DMS79 (cell line): Measurements from ENCODE around the gene TRAP1.
"Not testable (repeated sequence)": the region's sequence is repeated elsewhere in the genome, so short reads cannot be mapped to it uniquely, and the experiment has no call there.

ENCODE experiments used
- DNase-seq: peaks from one replicate; lab custom pipeline; 2025; lab: John Stamatoyannopoulos, UW

The TRAP1 gene

GRCh38 chr16:3736116-3736515 is 18.8 kb upstream of the TRAP1 start:
- no peak for DNase-seq

GRCh38 chr16:3735541-3735940 is 18.2 kb upstream of the TRAP1 start:
- no peak for DNase-seq

GRCh38 chr16:3734758-3735221 is 17.5 kb upstream of the TRAP1 start:
- no peak for DNase-seq

DNA sequence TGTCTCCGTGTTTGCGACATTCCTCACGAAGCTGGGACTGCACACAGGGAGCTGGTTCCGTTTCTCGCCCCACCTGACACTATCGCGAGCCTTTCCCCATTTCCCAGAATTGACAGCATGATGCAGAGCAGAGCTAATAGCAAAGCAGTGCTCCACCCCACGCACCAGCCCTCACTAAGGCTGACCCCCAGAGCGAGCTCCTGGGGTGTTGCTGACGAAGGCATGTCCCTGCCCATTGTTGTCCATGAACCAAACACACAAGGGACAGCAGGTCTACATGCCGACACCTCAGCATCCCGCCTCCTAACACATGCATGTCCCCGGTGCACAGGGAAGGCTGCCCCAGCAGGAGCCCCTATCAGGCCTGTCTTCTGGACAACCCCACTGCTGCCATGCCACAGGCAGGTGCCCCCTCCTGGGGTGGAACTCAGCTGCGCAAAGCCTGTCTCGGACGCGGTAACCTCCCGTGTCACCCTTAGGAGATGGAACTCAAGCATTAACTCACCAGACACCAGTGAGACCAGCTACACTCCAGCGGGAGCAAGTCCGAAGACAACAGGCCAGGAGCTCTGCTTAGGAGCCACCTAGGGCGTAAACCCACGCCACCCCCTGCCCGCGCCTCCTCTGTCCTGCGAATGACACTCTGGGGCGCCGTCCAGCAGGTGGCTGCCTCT is 16.9 kb upstream of the TRAP1 start:
- DNase-seq, result no peak

DNA sequence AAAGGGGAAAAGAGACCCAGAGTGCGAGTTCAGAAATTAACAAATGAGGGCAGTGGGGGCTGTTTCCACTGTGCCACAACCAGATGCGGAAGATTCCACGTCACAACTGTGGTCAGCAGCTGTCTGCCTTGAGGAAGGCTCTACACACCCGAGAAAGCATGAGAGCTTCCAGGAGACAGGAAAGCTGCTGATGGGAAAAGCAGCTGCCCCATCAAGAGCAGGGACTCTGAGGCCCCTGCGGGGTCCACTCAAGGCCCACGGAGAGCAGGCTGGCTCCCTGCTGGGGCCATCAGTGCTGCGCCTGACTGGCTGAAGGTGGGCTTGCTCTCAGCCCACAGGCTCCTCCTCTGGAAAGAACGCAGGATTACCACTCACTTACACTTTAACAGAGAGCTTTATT is 14.8 kb upstream of the TRAP1 start:
- no peak for DNase-seq

DNA sequence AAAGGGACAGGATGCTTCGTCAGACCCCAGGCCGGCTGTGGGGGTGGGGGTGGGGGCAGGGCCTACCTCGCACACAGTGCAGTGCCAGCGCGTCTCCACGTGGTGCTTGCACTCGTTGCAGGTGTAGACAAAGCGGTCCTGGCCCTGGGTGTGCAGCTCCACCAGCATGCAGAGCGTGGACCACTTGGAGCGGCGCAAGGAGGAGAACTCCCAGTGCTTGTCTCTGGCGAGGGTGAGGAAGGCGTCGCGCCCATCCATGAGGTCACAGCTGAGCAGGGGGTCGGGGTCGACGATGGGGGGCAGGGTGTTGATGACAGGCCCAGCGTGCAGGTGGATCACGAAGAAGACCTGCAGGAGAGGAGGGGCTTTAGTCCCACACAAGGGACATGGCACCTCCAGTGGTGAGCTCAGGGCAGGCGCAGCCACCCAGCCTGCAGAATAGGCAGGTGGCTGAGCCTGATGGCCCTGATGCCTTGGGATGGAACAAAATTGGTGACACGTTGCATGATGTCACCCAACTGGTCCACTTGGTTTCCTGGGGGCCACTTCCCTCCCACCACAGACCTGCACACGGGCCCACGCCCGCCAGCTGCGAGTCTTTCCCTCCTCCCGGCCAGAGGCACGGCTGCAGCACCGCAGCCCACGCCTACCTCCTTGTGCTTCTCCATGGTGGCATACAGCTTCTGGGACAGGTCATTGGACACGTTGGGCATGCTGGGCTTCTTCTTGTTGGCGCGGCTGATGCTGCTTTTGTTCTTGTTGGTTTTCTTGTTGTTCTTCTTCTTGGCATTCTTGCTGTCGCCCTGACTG is 14.0 kb upstream of the TRAP1 start:
- no peak for DNase-seq

GRCh38 chr16:3730161-3731125 is 13.1 kb upstream of the TRAP1 start:
- no peak for DNase-seq

DNA sequence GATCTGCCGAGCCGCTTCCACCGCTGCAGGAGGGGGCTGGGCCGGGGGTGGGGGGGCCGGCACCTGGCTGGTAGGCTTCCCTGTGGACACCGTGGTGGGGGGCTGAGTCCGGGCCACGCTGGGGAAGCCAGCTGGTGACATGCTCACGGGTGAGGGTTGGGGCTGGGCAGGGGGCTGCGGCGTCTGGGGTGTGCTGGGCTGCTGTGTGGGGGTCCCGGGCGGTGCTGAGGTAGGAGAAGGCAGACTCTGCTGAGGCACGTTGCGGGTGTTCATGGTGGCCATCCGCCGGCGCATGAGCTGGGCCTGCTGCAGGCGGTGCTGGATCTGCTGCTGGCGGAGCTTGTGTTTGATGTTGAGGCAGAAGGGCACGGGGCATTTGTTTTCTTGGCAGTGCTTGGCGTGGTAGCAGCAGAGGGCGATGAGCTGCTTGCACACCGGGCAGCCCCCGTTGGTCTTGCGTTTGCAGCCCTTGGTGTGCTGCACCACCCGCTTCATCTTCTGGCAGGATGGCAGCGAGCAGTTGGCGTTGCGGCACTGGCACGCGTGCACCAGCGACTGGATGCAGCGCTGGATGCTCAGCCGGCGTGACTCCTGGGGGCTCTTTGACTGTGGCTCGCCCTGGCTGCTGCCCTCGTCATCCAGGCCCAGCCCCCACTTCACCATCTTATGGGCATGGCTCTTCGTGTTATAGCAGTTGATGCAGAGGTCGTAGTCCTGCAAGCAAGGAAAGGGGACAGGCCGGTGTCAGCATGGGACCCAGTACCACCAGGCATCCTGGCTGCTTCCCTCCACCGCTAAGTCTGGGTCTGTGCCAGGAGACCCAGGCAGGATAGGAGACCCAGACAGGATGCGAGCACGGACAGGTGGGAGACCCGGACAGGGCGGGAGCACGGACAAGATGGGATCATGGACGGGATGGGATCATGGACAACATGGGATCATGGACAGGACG is 12.1 kb upstream of the TRAP1 start:
- DNase-seq, result no peak

- DNase-seq, result no peak
Observed at GRCh38 chr16:3728424-3729160, 11.3 kb upstream of the TRAP1 start.

DNA sequence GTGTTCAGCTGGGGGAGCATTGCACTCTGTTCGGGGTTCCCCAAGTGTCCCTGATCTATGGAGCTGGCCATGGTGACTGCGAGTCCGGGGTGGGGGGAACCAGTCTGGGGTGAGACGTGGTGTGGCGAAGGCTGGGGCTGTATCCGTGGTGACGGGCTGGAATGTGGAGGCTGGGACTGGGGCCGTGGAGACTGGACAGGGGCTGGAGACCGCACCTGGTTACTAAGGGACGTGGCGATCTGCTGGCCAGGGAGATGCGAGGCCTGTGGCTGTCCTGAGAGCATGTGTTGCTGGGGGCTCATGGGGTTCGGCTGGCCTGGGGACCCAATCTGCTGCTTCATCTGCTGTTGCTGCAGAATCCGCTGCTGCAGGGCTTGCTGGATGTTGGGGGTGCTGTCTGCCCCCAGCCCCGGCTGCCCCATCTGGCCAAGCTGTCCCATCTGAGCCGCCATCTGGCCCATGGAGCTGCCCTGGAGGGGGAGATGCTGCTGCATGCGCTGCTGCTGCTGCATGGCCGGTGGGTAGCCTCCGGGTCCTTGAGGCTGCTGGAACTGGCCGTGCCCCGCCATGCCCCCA is 10.6 kb upstream of the TRAP1 start:
- DNase-seq, result no peak

- DNase-seq, result no peak
Observed at GRCh38 chr16:3726021-3726687, 8.8 kb upstream of the TRAP1 start.

DNA sequence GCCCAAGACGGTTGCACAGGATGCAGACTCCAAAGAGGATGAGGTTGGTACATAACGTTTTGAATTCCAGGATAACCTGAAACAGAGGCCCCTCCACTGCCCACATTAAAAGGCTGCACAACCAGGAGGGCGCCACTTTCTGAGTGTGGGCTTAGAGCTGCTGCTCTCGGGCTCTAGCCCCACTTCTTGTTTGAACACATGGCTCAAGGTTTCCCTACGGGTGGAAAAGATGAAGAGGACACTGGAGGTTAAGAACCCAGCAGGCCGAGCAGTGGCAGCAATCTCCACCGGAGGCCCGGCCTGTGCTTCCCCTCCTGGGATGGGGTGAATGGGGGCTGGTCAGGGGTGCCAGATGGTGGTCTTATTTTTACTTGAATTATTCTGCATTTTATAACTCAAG is 8.0 kb upstream of the TRAP1 start:
- no peak for DNase-seq

GRCh38 chr16:3722508-3722907 is 5.2 kb upstream of the TRAP1 start:
- no peak for DNase-seq

- no peak for DNase-seq
Observed at GRCh38 chr16:3720418-3720817, 3.1 kb upstream of the TRAP1 start.

GRCh38 chr16:3718628-3719027 is 1.3 kb upstream of the TRAP1 start:
- DNase-seq, result no peak

- no peak for DNase-seq
Observed at GRCh38 chr16:3718019-3718391, 681 bp upstream of the TRAP1 start.

DNA sequence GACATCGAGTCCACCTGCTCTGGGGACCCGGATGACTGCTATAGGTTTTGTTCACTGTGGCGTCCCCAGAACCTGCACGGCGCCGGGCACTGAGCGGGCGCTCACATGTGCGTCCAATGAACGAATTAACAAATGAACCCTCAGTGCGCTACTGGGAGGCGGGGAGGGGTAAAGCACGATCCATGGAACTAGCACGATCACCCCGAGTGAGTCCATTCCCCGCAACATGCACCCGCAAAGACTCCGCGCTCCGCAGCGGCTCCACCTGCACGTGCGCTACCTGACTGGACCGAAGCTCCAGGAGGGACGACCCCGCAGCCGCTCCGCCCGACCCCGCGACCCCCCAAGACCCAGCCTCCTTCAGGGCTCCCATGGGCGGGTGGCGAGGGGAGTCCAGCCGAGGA is 491 bp downstream of the TRAP1 start:
- DNase-seq, result peak; percentile 24

DNA sequence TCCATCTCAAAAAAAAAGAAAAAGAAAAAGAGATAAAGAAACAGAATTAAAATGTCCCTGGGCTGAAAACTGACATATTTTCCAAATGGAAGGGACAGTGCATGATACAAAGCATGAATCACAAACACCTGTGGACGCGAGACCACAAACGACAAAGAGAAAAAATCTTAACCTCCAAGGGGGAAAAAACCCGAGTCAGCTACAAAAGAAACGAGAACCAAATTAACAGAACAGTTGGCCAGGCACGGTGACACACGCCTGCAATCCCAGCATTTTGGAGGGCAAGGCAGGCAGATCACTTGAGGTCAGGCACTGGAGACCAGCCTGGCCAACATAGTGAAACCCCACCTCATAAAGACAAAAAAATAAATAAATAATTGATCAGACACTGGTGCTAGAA is 1.9 kb downstream of the TRAP1 start:
- DNase-seq, result no peak

DNA sequence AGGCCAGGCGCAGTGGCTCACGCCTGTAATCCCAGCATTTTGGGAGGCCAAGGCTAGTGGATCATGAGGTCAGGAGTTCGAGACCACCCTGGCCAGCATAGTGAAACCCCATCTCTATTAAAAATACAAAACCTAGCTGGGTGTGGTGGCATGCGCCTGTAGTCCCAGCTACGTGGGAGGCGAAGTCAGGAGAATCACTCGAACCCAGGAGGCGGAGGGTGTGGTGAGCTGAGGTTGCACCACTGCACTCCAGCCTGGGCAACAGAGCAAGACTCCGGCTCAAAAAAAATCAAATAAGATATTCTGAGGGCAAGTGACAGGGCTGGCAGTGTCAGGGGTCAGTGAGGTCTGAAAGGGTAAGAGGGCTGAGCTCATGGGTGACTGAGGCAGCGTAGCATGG is 2.9 kb downstream of the TRAP1 start:
- not testable (repeated sequence) for DNase-seq
